Stimulated activated CD8-positive, alpha-beta memory T cell treated with anti-CD3 and anti-CD28 coated beads, Interleukin-15, amount 100 ng/mL, for 4 hours (primary cell): Measurements from ENCODE around the gene TCF25.
A peak's percentile ranks its signal among the peaks of the same experiment; 100 is the strongest.
"Not testable (repeated sequence)": the region's sequence is repeated elsewhere in the genome, so short reads cannot be mapped to it uniquely, and the experiment has no call there.

ENCODE experiments used
- DNase-seq, 2 donors: peaks; one replicate each; pipeline ENCODE4 v3.0.0-alpha.2; 2020; ENCODE audit warnings: low read depth in 2 of 2

TCF25 gene

GRCh38 chr16:89903908-89904515 lies 30.6 kb downstream of the TCF25 start:
- no peak for DNase-seq

DNA sequence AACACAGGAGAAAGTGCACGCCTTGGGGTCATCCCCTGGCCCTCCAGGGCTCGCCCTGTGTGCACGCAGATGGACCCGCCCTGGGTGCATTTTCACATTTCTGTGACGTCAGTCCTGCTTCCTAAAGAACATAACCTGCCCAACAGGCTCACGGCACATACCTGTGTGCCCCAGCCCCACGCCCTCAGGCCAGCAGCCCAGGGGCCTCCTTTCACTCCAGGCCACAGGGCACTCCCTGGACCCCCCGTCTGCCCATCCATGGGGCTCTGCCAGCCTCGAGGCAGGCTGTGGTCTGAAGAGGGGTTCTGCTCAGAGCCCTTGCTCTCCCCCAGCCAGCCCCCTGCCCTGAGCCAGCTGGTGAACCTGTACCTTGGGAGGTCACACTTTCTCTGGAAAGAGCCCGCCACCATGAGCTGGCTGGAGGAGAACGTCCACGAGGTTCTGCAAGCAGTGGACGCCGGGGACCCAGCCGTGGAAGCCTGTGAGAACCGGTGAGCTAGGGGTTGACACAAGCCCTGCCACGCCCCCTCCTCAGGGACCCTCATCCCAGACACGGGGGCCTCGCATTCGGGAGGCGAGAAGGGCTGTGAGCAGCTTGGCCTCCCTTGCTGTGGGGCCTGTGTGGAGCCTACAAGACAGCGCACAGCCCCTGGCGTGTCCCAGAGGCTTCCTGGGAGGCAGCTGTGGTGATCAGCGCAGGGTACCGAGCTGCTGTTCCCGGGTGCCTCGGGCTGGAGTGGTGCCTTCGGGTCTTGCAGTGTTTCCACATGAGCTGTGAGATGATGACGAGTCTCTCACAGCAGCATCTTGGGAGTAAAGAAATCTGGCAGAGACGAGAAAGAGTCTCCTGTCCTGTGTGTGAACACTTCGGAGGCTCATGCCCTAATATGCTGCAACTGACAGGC lies 31.5 kb downstream of the TCF25 start:
- no peak for DNase-seq

- DNase-seq: no peak
Observed at GRCh38 chr16:89905511-89906139, 32.2 kb downstream of the TCF25 start.

DNA sequence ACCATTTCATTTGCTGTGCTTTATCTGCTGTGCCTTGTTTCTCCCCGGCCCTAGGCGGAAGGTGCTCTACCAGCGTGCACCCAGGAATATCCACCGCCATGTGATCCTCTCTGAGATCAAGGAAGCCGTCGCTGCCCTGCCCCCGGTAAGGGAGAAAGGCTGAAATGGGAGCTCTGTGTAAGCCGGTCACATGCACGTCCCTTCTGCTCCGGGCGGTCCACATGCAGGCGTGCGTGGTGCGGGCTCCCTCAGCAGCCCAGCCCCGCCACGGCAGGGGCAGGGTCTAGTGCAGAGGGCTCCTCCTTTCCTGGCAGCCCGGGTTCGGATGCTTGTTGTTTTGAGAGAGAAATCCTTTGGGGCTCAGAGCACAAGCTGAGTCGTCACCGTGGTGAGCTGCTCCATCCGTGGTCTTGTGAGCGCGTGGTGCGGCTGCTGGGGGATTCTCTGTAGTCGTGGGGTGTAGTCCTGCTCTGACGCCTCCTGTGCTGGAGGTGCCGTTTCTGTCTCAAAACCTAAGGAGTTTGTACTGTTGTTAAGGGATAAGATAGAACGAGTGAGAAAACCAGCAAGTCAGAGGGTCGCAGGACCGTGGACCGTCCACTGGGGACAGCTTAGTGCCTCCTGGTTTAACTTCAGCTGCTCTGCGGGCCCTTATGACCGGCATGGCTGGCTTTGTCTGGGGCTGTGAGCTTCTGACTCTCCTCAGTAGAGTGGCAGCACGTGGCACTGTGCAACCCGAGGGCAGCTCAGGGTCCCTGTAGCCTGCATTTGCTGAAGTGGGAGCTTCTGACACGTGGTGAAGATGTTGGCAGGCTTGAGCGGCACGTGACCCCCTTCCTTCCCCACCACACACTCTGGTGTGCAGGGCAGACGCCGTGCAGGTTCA lies 33.0 kb downstream of the TCF25 start:
- no peak for DNase-seq

DNA sequence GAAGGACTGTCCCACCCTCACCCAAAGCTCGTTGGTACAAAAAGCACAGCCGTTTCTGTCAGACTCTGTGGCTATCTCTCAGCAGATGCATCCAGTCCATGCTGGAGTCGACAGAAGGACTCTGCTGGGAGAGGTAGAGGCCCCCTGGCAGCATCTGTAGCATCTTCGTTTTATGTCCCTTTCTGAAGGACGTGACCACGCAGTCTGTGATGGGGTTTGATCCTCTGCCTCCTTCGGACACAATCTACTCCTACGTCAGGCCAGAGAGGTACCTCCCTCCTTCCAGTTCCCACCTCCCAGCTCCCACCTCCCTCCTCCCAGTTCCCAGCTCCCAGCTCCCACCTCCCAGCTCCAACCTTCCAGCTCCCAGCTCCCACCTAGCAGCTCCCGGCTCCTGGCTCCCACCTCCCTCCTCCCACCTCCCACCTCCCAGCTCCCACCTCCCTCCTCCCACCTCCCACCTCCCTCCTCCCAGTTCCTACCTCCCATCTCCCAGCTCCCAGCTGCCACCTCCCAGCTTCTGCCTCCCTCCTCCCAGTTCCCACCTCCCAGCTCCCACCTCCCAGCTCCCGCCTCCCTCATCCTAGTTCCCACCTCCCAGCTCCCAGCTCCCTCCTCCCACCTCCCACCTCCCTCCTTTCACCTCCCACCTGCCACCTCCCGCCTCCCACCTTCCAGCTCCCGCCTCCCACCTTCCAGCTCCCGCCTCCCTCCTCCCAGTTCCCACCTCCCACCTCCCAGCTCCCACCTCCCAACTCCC lies 33.8 kb downstream of the TCF25 start:
- DNase-seq: no peak

- no peak for DNase-seq
Observed at GRCh38 chr16:89908236-89908635, 34.8 kb downstream of the TCF25 start.

GRCh38 chr16:89909777-89910716 lies 36.7 kb downstream of the TCF25 start:
- DNase-seq: peak; percentile 24 to 41

GRCh38 chr16:89910717-89911354 lies 37.4 kb downstream of the TCF25 start:
- DNase-seq: no peak

DNA sequence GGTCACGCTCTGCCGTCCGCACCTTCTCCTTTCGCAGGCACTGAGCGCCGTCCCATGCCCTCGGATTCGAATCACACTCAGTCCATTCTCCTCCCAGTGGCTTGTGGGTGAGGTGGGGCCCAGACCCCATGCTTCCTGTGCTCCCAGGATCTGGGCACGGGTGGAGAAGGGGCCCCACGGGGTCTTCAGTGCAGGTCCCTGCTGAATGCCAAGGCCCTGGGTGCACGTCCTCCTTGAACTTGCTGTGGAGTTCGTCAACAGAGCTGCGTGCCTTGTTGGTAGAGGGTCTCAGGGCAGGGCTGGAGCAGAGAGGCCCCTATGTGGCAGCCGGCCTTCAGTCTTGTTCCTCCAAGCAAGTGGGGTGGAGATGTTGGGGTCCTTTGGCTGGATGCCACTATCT lies 38.0 kb downstream of the TCF25 start:
- DNase-seq: no peak

DNA sequence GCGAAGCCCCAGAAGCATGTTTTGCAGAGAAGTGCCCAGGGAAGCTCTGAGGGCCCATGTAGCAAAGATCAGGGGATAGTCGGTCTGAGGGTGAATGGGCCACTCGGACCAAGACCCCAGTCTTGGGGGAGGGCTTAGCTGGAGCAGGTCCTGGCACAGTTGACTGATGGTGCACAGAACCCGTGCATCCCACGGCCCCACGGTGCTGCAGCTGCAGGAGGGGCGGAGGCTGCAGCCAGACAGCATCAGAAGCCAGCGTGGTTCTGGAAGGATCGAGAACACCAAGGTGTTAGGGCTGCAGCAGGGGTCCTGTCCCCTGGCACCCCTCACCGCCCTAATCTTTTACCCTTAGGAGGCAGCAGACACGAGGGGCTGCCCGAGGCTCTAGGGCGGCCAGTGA lies 38.8 kb downstream of the TCF25 start:
- no peak for DNase-seq

GRCh38 chr16:89912627-89913026 lies 39.2 kb downstream of the TCF25 start:
- DNase-seq: no peak

- DNase-seq: no peak
Observed at GRCh38 chr16:89913408-89914387, 40.3 kb downstream of the TCF25 start.

- DNase-seq: not testable (repeated sequence)
Observed at GRCh38 chr16:89914642-89915285, 41.4 kb downstream of the TCF25 start.

DNA sequence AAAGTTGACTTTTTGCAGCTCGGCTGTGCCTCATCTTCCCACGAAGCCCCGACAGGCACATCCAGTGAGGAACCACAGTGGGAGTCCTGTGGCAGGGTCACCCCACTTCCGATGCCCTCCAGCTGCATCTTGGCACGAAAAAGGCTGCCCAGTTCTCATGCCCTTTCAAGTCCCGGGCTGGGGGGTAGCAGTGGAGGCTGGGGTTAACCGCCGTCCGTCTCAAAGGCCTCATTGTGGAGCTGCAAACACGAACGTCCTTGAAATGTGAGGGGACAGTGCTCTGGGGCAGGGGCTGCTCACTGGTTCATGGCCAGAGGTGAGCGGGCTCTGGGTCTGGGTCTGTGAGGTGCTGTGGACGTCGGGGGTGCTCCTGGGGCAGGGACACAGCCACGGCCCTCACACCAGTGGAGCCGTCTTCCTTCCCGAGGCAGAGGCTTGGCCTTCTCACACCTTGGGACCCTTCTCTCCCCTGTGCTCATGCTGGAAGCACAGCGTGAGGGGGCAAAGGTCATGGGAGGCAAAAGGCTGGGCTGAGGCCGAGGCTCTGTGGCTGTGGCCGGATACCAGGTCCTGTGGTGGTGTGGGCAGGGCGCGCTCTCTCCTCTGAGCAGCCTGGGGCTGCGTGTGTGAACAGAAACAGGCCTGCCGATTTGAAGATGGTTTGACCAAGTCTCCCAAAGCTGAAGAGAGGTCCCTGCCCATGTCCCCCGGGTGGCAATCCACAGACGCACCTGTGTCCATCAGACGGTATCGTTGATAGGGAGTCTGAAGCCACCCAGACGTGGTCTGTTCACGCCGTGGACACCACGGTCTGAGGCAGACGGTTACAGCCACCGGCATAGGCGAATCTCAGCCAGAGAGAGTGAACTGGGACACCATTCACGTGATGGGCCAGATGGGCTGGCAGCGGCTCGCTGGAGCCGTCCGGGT lies 42.2 kb downstream of the TCF25 start:
- DNase-seq: no peak

DNA sequence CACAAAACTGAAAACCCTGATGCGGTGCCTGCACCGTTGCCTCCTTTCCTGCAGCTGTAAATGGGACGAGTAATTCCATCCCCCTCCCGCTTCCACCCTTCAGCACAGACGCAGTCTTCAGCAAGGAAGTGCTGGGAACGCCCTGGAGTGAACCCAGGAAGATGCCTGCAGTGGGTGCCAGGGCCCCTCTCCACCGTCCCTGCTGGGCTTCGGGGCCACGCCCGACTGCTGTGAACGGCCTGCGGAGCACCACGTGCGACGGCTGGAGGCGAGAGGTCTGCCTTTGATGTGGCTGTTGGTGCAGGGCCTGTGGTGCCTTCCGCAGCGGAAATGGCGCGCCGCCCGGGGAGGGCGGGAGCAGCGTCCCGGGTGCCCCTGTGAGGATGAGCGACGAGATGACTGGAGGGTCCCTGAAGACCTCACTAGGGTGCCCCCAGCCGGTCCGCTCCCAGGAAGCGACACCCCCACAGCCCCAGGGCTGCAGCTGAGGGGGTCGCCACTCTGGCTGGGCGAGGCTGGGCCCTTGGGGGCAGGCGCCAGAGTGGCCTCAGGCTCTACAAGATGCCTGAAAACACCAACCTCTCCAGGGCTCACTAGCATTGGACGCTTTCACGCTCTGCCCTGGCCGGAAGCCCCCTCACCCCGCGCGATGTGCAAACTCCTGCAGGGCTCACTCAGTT lies 44.5 kb downstream of the TCF25 start:
- DNase-seq: peak; percentile 36 to 61
